Bladder microvascular endothelial cell (primary cell): ENCODE results near the gene CPTP. TPM values are rescaled to one million over a fixed set of nuclear protein-coding genes. Genes with fewer than 3 reads are reported as not detected.

Source experiments
- total RNA-seq: library from RNA; depleted of rRNA; stranded (reverse); fragments of >200 nt; gene quantifications from 2 replicates; pipeline ENCODE4 v1.2.3, GENCODE V29; 2014

The CPTP gene
- 15.1 and 16.4 TPM in 2 replicates for total RNA-seq

GRCh38 chr1:1324524-1325287 is at the start of gene CPTP, which contains the start of gene INTS11:
CPTP (plus strand) TSS chr1:1324802; CDS start chr1:1326911, 2,109 bp downstream.
INTS11 (minus strand) TSS chr1:1324660; CDS start chr1:1324608, 52 bp downstream.

GRCh38 chr1:1307923-1308755 is 16.5 kb upstream of the CPTP start, which contains the start of the genes ACAP3 and PUSL1:
ACAP3 (minus strand) TSS chr1:1307930; CDS start chr1:1307815, 115 bp downstream.
PUSL1 (plus strand) TSS chr1:1308597; CDS start chr1:1308644, 47 bp downstream.

GRCh38 chr1:1331068-1331965 is 6.7 kb downstream of the CPTP start, which contains the start of gene TAS1R3:
TAS1R3 (plus strand) TSS chr1:1331280; CDS start chr1:1331346, 66 bp downstream.

GRCh38 chr1:1349256-1350012 is 24.8 kb downstream of the CPTP start, which contains the start of gene DVL1:
DVL1 (minus strand) TSS chr1:1349418; CDS start chr1:1349065, 353 bp downstream.

GRCh38 chr1:1358433-1359271 is 34.0 kb downstream of the CPTP start, which contains the start of gene MXRA8:
MXRA8 (minus strand) TSS chr1:1358555; CDS start chr1:1358504, 51 bp downstream.

GRCh38 chr1:1374929-1375662 is 50.5 kb downstream of the CPTP start, which contains the start of gene AURKAIP1:
AURKAIP1 (minus strand) TSS chr1:1375207; CDS start chr1:1374756, 451 bp downstream.

Other genes starting within 250 kb of the CPTP start
- gene C1orf159, start 208.7 kb upstream of the CPTP start, total RNA-seq, result 6.2 and 9.3 TPM in 2 replicates
- not detected in 2 replicates for gene TTLL10, start 150.9 kb upstream of the CPTP start, total RNA-seq
- 1.0 TPM in 1 of 2 replicates, not detected in the other for gene TNFRSF18, start 118.2 kb upstream of the CPTP start, total RNA-seq
- 2.1 and 7.7 TPM in 2 replicates for gene TNFRSF4, start 110.6 kb upstream of the CPTP start, total RNA-seq
- 89.2 and 155 TPM in 2 replicates for gene SDF4, start 92.8 kb upstream of the CPTP start, total RNA-seq
- 16.5 and 25.5 TPM in 2 replicates for gene B3GALT6, start 92.6 kb upstream of the CPTP start, total RNA-seq
- gene C1QTNF12, start 78.1 kb upstream of the CPTP start, total RNA-seq, result 0.32 and 0.57 TPM in 2 replicates
- 35.9 and 53.0 TPM in 2 replicates for gene UBE2J2, start 50.9 kb upstream of the CPTP start, total RNA-seq
- gene SCNN1D, start 44.4 kb upstream of the CPTP start, total RNA-seq, result under 0.01 and 0.63 TPM in 2 replicates
- 15.5 and 45.4 TPM in 2 replicates for gene ACAP3, start 16.9 kb upstream of the CPTP start, total RNA-seq
- gene PUSL1, start 16.2 kb upstream of the CPTP start, total RNA-seq, result 9.1 and 10.5 TPM in 2 replicates
- 54.6 and 91.5 TPM in 2 replicates for gene INTS11, start 142 bp upstream of the CPTP start, total RNA-seq
- gene TAS1R3, start 6.5 kb downstream of the CPTP start, total RNA-seq, result 0.31 and 0.32 TPM in 2 replicates
- gene DVL1, start 24.6 kb downstream of the CPTP start, total RNA-seq, result 36.1 and 52.0 TPM in 2 replicates
- 0.38 and 0.97 TPM in 2 replicates for gene MXRA8, start 33.8 kb downstream of the CPTP start, total RNA-seq
- gene AURKAIP1, start 50.4 kb downstream of the CPTP start, total RNA-seq, result 70.4 and 101 TPM in 2 replicates
- gene CCNL2, start 74.5 kb downstream of the CPTP start, total RNA-seq, result 54.7 and 196 TPM in 2 replicates
- 62.6 and 82.6 TPM in 2 replicates for gene MRPL20, start 82.5 kb downstream of the CPTP start, total RNA-seq
- 0.25 and 0.32 TPM in 2 replicates for gene ANKRD65, start 96.5 kb downstream of the CPTP start, total RNA-seq
- 19.4 and 34.7 TPM in 2 replicates for gene VWA1, start 110.9 kb downstream of the CPTP start, total RNA-seq
- 1.4 TPM in 1 of 2 replicates, not detected in the other for gene ATAD3C, start 124.9 kb downstream of the CPTP start, total RNA-seq
- gene ATAD3B, start 147.0 kb downstream of the CPTP start, total RNA-seq, result 17.9 and 21.2 TPM in 2 replicates
- 28.0 and 37.1 TPM in 2 replicates for gene ATAD3A, start 187.4 kb downstream of the CPTP start, total RNA-seq
- gene TMEM240, start 215.8 kb downstream of the CPTP start, total RNA-seq, result 2.1 and 2.4 TPM in 2 replicates